HepG2 (cell line): ENCODE data around the gene MOK. TPM values are rescaled to one million over a fixed set of nuclear protein-coding genes. Genes with fewer than 3 reads are reported as not detected.

ENCODE experiments used
- ATAC-seq: fragments of 200-7000 bp; cut with Tn5 transposase; 3 replicates; pipeline ENCODE4 v1.9.1; 2020; ENCODE audit warnings: mild to moderate bottlenecking, moderate library complexity
- BruUV-seq: library from RNA; stranded (reverse); fragments of 400-500 nt; replicated peaks from 2 replicates; lab custom pipeline; 2021; lab: Mats Ljungman, UMichigan
- CTCF ChIA-PET: fragments of 300-600 bp; formaldehyde crosslinking; extraction: SDS; loops from one replicate; lab custom pipeline; 2021; ENCODE audit warnings: low total read pairs, inconsistent platforms, low intra/inter-chr PET ratio; lab: Yijun Ruan, JAX
- POLR2A ChIA-PET: fragments of 350-600 bp; sonication (Branson Sonifier 250); formaldehyde crosslinking; loops from one replicate; lab custom pipeline; 2020; ENCODE audit warnings: antibody characterized with exemption, inconsistent platforms; lab: Yijun Ruan, JAX
- DNase-seq: peaks from one replicate; pipeline ENCODE4 v3.0.0-alpha.2; 2015; ENCODE audit warnings: low spot score
- FAIRE-seq: peaks from 3 replicates; lab custom pipeline; 2011; peaks lifted over from hg19 to GRCh38; lab: Jason Lieb, UNC
- H2AFZ ChIP-seq: one replicate; pipeline ENCODE4 v1.6.1; 2011; ENCODE audit warnings: low read length, inconsistent platforms
- H3K27ac ChIP-seq: fragments of 300-600 bp; 3 replicates; pipeline ENCODE4 v1.8.0; 2011; ENCODE audit warnings: mixed run types, mild to moderate bottlenecking, mixed read lengths, low read length, inconsistent platforms; ENCODE audit not compliant: insufficient read depth; ENCODE audit errors: extremely low read length
- H3K27me3 ChIP-seq, 2 experiments: fragments of 200-600 bp in 1 of 2; 2 replicates in 1 of 2; 3 replicates in 1 of 2; pipeline versions ENCODE4 v1.6.0 to v1.8.0; 2011; ENCODE audit warnings: low read length in 2 of 2, mild to moderate bottlenecking in 2 of 2, moderate library complexity in 2 of 2, inconsistent platforms in 1 of 2; ENCODE audit not compliant: insufficient read depth in 2 of 2, control insufficient read depth in 1 of 2
- H3K36me3 ChIP-seq, 2 experiments: fragments of 200-600 bp in 1 of 2; replicated peaks in 1 of 2; 2 replicates in 1 of 2; 3 replicates in 1 of 2; pipeline versions ENCODE4 v1.5.1 to v1.8.0; 2011; ENCODE audit warnings: low read length in 2 of 2, inconsistent platforms in 1 of 2; ENCODE audit not compliant: insufficient read depth in 2 of 2, control insufficient read depth in 1 of 2
- H3K4me1 ChIP-seq: 2 replicates; pipeline ENCODE4 v1.5.1; 2012; ENCODE audit warnings: low read length, inconsistent platforms; ENCODE audit not compliant: insufficient read depth
- H3K4me2 ChIP-seq: 2 replicates; pipeline ENCODE4 v1.6.0; 2011; ENCODE audit warnings: low read depth, low read length, inconsistent platforms
- H3K4me3 ChIP-seq, 3 experiments: fragments of 200-600 bp in 1 of 3; sonication (generic), shearing (Covaris generic) in 1 of 3; replicated peaks in 1 of 3; 2 replicates each; pipeline ENCODE4 v1.5.1; 2011 to 2016; ENCODE audit warnings: low read length in 3 of 3, inconsistent platforms in 2 of 3, low read depth in 2 of 3, mild to moderate bottlenecking in 2 of 3, control low read depth in 1 of 3, mixed read lengths in 1 of 3; ENCODE audit not compliant: insufficient read depth in 1 of 3
- H3K79me2 ChIP-seq: one replicate; pipeline ENCODE4 v1.6.1; 2011; ENCODE audit warnings: low read length, inconsistent platforms; ENCODE audit not compliant: insufficient read depth
- H3K9ac ChIP-seq: 2 replicates; pipeline ENCODE4 v1.6.0; 2011; ENCODE audit warnings: mild to moderate bottlenecking, low read depth, low read length, inconsistent platforms; ENCODE audit not compliant: insufficient read depth
- H3K9me3 ChIP-seq: 2 replicates; pipeline ENCODE4 v1.5.1; 2012; ENCODE audit warnings: mild to moderate bottlenecking, low read length
- H4K20me1 ChIP-seq: 2 replicates; pipeline ENCODE4 v1.6.0; 2011; ENCODE audit warnings: inconsistent platforms, mild to moderate bottlenecking, low read length, moderate library complexity; ENCODE audit not compliant: insufficient read depth
- ARID5B ChIP-seq: IDR thresholded peaks from 2 replicates; pipeline ENCODE4 v1.4.0; 2020; ENCODE audit warnings: mild to moderate bottlenecking, missing genetic modification reagents
- ARNTL ChIP-seq: sonication (generic); formaldehyde crosslinking; IDR thresholded peaks from 2 replicates; pipeline ENCODE4 v1.4.0; 2020; ENCODE audit warnings: mild to moderate bottlenecking, missing genetic modification reagents
- NBN ChIP-seq: fragments of 450-650 bp; conservative IDR thresholded peaks from 2 replicates; pipeline ENCODE4 v1.6.1; 2017
- POLR2AphosphoS2 ChIP-seq: IDR thresholded peaks from 2 replicates; pipeline ENCODE4 v1.6.1; 2011; ENCODE audit warnings: low read depth, low read length, improper control_type of control experiment
- RNF219 ChIP-seq: sonication (generic); formaldehyde crosslinking; IDR thresholded peaks from 2 replicates; pipeline ENCODE4 v1.5.0; 2020; ENCODE audit warnings: mild to moderate bottlenecking, missing genetic modification reagents
- ZNF34 ChIP-seq: sonication (generic); formaldehyde crosslinking; IDR thresholded peaks from 2 replicates; pipeline ENCODE4 v1.4.0; 2020; ENCODE audit warnings: mild to moderate bottlenecking, missing genetic modification reagents, borderline replicate concordance
- WGBS: methylation state at CpG from one replicate; pipeline ENCODE4 v1.1.6; 2017; ENCODE audit warnings: low lambda C conversion rate; 5-methylcytosine and 5-hydroxymethylcytosine counted together
- in situ Hi-C: cut with HindIII; loops from 2 replicates; pipeline ENCODE4 v1.10.0; 2017; ENCODE audit warnings: low pct_unique_long_range_greater_than_20kb; ENCODE audit not compliant: extremely low pct_ligation_motif_present
- intact Hi-C: fragments of 100-400 bp; cut with micrococcal nuclease; formaldehyde crosslinking; loops from one replicate; pipeline ENCODE4 v1.10.0; 2022; ENCODE audit not compliant: unreplicated experiment
- polyA plus RNA-seq, 8 experiments: library from polyadenylated mRNA; depleted of rRNA in 3 of 8; stranded (reverse) in 7 of 8; unstranded in 1 of 8; fragments of >200 nt; fragmentation: Illumina TruSeq in 4 of 8; extraction: Trizol in 4 of 8; gene quantifications; 2 replicates each; pipeline versions ENCODE4 v1.2.1 to v1.2.3, GENCODE V29; 2011 to 2016; ENCODE audit warnings: low read depth in 4 of 8, missing spikeins in 1 of 8, mixed read lengths in 1 of 8; ENCODE audit not compliant: insufficient read depth in 1 of 8
- total RNA-seq, 5 experiments: library from RNA; depleted of rRNA; stranded (reverse); fragments of >200 nt; fragmentation: Illumina TruSeq; extraction: Trizol; gene quantifications; 2 replicates each; pipeline ENCODE4 v1.2.3, GENCODE V29; 2016; ENCODE audit warnings: low read depth in 1 of 5
- TF ChIP-seq, protein P1 (sequence below): sonication (generic); formaldehyde crosslinking; IDR thresholded peaks from 2 replicates; pipeline ENCODE4 v1.4.0; 2020; ENCODE audit warnings: missing genetic modification reagents, borderline replicate concordance
- TF ChIP-seq, protein P2 (sequence below): sonication (generic); formaldehyde crosslinking; IDR thresholded peaks from 2 replicates; pipeline ENCODE4 v1.5.1; 2020; ENCODE audit warnings: missing genetic modification reagents, mild to moderate bottlenecking, borderline replicate concordance
- TF ChIP-seq, protein P3 (sequence below): sonication (generic); formaldehyde crosslinking; conservative IDR thresholded peaks from 2 replicates; pipeline ENCODE4 v1.4.0; 2020; ENCODE audit warnings: missing genetic modification reagents

The MOK gene
- total and polyA plus RNA-seq, 2 of the 13 experiments (the other 11 are each of a cell fraction or from before 2014, with no cell fraction given) = 15.3 to 16.9 TPM

- no peak for TF ChIP-seq ARNTL (CRISPR knock-in tag)
- TF ChIP-seq, protein P1, sequence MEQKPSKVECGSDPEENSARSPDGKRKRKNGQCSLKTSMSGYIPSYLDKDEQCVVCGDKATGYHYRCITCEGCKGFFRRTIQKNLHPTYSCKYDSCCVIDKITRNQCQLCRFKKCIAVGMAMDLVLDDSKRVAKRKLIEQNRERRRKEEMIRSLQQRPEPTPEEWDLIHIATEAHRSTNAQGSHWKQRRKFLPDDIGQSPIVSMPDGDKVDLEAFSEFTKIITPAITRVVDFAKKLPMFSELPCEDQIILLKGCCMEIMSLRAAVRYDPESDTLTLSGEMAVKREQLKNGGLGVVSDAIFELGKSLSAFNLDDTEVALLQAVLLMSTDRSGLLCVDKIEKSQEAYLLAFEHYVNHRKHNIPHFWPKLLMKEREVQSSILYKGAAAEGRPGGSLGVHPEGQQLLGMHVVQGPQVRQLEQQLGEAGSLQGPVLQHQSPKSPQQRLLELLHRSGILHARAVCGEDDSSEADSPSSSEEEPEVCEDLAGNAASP (CRISPR knock-in tag) = no peak
- no peak for TF ChIP-seq ZNF34
Observed at GRCh38 chr14:102239231-102239630, 65.7 kb downstream of the MOK start (continued).

GRCh38 chr14:102238766-102239165 is 66.2 kb downstream of the MOK start:
- intact Hi-C loops = no loop called here
- TF ChIP-seq POLR2AphosphoS2 (no peak), NBN (no peak), ARID5B (no peak), RNF219 (CRISPR knock-in tag) (no peak)
- TF ChIP-seq, protein P2, sequence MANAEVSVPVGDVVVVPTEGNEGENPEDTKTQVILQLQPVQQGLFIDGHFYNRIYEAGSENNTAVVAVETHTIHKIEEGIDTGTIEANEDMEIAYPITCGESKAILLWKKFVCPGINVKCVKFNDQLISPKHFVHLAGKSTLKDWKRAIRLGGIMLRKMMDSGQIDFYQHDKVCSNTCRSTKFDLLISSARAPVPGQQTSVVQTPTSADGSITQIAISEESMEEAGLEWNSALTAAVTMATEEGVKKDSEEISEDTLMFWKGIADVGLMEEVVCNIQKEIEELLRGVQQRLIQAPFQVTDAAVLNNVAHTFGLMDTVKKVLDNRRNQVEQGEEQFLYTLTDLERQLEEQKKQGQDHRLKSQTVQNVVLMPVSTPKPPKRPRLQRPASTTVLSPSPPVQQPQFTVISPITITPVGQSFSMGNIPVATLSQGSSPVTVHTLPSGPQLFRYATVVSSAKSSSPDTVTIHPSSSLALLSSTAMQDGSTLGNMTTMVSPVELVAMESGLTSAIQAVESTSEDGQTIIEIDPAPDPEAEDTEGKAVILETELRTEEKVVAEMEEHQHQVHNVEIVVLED (CRISPR knock-in tag) = no peak
- TF ChIP-seq, protein P3, sequence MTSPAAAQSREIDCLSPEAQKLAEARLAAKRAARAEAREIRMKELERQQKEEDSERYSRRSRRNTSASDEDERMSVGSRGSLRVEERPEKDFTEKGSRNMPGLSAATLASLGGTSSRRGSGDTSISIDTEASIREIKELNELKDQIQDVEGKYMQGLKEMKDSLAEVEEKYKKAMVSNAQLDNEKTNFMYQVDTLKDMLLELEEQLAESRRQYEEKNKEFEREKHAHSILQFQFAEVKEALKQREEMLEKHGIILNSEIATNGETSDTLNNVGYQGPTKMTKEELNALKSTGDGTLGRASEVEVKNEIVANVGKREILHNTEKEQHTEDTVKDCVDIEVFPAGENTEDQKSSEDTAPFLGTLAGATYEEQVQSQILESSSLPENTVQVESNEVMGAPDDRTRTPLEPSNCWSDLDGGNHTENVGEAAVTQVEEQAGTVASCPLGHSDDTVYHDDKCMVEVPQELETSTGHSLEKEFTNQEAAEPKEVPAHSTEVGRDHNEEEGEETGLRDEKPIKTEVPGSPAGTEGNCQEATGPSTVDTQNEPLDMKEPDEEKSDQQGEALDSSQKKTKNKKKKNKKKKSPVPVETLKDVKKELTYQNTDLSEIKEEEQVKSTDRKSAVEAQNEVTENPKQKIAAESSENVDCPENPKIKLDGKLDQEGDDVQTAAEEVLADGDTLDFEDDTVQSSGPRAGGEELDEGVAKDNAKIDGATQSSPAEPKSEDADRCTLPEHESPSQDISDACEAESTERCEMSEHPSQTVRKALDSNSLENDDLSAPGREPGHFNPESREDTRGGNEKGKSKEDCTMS (CRISPR knock-in tag) = no peak
- TF ChIP-seq, all 625 proteins: peak for 0
- ChIA-PET POLR2A (no interaction called here), CTCF (no interaction called here)
- no peaks in the 10 kb centered on the region for H3K9me3 ChIP-seq
- no peaks in the 10 kb centered on the region for H4K20me1 ChIP-seq
- FAIRE-seq (no peak), ATAC-seq (no peak), DNase-seq (no peak)
- BruUV-seq = no TSS peak
- H3K36me3 ChIP-seq = no peaks in the 10 kb centered on the region
- no peak overlapping the region for H3K4me3 ChIP-seq
- no peak overlapping the region for H2AFZ ChIP-seq
- H3K4me1 ChIP-seq = peaks cover 19% of the 10 kb centered on the region; the same call in 1 of the 2 replicates
- 95% methylated on average over 3 of the region's 3 CpGs for WGBS
- no peak overlapping the region for H3K9ac ChIP-seq
- H3K27me3 ChIP-seq = no peaks in the 10 kb centered on the region
- no peaks in the 10 kb centered on the region for H3K79me2 ChIP-seq
- H3K27ac ChIP-seq = no peak overlapping the region
- in situ Hi-C loops = loop anchor here (5.0 kb wide), 1 partner anchor 74 kb away; no protein-coding TSS in a partner anchor
- H3K4me2 ChIP-seq = no peak overlapping the region
